GM12892 (cell line): ENCODE measurements around the gene ANO9.
"Not testable (repeated sequence)": the region's sequence is repeated elsewhere in the genome, so short reads cannot be mapped to it uniquely, and the experiment has no call there.

ENCODE experiments used
- DNase-seq: peaks from one replicate; pipeline ENCODE4 v3.0.0; 2011; ENCODE audit not compliant: insufficient read length
- FAIRE-seq: peaks from 2 replicates; lab custom pipeline; 2011; peaks lifted over from hg19 to GRCh38; lab: Jason Lieb, UNC
- POLR2A ChIP-seq: IDR thresholded peaks from 2 replicates; pipeline ENCODE4 v1.6.1; 2011; ENCODE audit warnings: low read depth, low read length, control low read depth
- POLR2AphosphoS5 ChIP-seq: IDR thresholded peaks from 2 replicates; pipeline ENCODE4 v1.6.1; 2011; ENCODE audit warnings: low read depth, low read length, control low read depth
- TAF1 ChIP-seq: IDR thresholded peaks from 2 replicates; pipeline ENCODE4 v1.6.1; 2011; ENCODE audit warnings: low read depth, mild to moderate bottlenecking, control low read depth, low read length, borderline replicate concordance

Gene ANO9

DNA sequence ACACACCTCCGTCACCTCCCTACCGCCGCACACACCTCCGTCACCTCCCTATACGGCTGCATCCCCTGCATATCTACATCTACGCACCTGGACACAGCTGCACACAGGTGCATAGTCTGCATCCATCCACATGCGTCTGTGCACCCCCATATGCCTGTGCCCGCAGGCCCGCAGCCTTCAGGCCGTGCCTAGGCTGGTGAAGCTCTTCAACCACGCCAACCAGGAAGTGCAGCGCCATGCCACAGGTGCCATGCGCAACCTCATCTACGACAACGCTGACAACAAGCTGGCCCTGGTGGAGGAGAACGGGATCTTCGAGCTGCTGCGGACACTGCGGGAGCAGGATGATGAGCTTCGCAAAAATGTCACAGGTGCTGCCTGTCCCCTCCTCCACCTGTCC is 43.0 kb downstream of the ANO9 start:
- DNase-seq (no peak), FAIRE-seq (no peak)
- TF ChIP-seq POLR2A (no peak), TAF1 (no peak), POLR2AphosphoS5 (no peak)

DNA sequence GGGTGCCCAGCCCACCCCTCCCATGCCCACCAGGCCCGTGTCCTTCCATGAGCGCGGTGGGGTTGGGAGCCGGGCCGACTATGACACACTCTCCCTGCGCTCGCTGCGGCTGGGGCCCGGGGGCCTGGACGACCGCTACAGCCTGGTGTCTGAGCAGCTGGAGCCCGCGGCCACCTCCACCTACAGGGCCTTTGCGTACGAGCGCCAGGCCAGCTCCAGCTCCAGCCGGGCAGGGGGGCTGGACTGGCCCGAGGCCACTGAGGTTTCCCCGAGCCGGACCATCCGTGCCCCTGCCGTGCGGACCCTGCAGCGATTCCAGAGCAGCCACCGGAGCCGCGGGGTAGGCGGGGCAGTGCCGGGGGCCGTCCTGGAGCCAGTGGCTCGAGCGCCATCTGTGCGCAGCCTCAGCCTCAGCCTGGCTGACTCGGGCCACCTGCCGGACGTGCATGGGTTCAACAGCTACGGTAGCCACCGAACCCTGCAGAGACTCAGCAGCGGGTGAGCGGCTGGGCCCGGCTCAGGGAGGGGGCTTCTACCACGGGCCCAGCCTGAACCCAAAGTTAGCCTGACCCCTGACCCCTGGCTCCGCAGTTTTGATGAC is 44.8 kb downstream of the ANO9 start:
- TF ChIP-seq TAF1 (no peak), POLR2AphosphoS5 (no peak), POLR2A (no peak)
- no peak for FAIRE-seq
- DNase-seq: peak; percentile 77

DNA sequence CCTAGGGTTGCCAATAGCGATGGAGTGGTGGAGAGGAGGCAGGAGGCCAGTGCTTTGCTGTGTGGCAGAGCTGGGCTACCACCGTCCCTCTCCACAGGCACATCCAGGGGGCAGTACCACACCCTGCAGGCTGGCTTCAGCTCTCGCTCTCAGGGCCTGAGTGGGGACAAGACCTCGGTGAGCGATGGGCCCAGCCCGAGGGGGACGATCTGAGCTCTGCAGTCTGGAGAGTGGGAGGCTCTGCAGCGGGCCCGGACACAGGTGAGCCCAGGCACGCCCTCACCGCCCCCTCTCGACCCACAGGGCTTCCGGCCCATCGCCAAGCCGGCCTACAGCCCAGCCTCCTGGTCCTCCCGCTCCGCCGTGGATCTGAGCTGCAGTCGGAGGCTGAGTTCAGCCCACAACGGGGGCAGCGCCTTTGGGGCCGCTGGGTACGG is 45.3 kb downstream of the ANO9 start:
- FAIRE-seq (no peak), DNase-seq (no peak)
- TF ChIP-seq POLR2A: no peak
- no peak for TF ChIP-seq TAF1
- TF ChIP-seq POLR2AphosphoS5: no peak

DNA sequence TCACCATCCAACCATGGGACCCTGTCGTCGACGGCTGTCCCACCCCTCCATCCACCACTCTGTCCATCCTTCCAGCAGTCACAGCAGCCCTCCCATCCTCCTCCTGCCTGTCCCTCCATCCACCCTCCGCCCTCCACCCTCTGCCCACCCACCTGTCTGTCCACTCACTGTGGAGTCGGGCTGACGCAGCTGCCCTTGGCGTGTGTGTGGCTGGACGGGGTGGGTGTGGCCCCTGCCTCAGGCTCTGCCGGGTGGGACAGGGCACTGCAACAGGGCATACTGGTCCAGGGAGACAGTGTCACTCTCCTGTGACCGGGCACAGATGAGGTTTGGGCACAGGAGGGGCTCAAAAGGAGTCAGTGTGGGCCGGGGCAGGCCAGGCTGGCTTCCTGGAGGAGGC is 45.9 kb downstream of the ANO9 start:
- FAIRE-seq (no peak), DNase-seq (no peak)
- no peak for TF ChIP-seq TAF1

DNA sequence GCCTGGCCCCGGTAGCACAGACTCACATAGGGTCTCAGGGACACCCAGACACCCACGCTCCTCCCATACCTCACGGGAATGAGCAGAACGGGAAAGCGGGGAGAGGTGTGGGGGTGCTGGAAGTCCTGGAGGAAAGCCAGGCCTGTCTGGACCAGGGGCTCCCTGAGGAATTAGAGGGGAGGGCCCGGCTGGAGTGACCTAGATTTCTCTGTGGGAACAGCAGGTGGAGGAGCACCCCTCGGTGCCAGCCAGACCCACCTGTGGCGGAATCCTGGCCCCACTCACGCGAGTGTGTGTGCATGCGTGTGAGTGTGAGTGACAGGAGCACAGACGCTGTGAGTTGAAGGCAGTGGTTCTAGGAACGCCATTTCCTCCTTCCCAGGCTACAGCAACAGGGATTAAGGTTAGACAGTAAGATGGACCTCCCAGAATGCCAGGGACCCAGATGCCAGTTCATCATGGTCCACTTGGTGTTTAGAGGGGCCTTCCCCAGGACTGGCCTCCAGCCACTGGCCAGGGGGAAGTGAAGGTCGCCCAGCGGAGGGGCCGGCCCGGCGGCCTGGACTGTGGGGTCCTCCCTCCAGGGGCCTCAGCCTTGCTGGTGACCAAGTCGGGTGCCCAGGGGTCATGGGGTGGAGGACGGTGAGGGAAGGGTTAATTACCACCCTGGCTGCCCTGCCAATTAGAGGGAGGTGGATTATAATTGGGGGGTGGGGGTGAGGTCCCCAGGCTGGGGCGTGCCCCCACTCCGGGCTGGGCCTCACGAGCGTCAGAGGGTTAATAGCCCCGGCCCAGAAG is 46.8 kb downstream of the ANO9 start:
- FAIRE-seq (no peak), DNase-seq (no peak)
- TF ChIP-seq POLR2AphosphoS5 (no peak), POLR2A (no peak), TAF1 (no peak)

DNA sequence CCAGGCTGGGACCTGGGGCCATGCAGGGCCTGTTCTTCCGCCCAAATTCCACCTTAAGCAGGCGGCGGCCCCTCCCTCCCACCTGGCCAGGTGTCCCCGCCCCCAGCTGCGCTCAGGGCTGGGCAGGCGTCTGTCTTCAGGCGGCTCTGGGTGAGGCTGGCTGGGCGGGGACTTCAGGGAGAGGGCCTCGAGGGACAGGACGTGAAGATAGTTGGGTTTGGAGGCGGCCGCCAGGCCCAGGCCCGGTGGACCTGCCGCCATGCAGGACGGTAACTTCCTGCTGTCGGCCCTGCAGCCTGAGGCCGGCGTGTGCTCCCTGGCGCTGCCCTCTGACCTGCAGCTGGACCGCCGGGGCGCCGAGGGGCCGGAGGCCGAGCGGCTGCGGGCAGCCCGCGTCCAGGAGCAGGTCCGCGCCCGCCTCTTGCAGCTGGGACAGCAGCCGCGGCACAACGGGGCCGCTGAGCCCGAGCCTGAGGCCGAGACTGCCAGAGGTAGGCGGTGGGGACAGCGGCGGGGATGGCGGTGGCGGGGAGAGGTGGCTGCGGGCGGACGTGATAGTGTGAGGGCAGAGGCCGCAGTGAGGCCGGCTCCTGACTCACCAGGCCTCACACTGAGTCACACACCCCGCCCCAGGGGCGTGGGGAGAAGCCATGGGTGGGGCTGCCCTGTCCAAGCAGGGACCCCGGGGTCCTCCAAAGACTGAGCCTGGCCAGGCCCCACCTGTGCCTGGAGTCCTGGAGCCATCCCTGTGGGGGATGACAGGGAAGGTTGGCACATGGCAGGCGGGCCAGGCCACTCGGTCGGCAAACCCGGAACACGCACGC is 47.6 kb downstream of the ANO9 start, which contains the start of gene PKP3:
Gene PKP3 (plus strand): TSS at position 176 of the 824 bp plus-strand sequence. CDS start 84 bp downstream, at position 260.
- DNase-seq: no peak
- TF ChIP-seq POLR2A (no peak), TAF1 (no peak), POLR2AphosphoS5 (no peak)
- no peak for FAIRE-seq

DNA sequence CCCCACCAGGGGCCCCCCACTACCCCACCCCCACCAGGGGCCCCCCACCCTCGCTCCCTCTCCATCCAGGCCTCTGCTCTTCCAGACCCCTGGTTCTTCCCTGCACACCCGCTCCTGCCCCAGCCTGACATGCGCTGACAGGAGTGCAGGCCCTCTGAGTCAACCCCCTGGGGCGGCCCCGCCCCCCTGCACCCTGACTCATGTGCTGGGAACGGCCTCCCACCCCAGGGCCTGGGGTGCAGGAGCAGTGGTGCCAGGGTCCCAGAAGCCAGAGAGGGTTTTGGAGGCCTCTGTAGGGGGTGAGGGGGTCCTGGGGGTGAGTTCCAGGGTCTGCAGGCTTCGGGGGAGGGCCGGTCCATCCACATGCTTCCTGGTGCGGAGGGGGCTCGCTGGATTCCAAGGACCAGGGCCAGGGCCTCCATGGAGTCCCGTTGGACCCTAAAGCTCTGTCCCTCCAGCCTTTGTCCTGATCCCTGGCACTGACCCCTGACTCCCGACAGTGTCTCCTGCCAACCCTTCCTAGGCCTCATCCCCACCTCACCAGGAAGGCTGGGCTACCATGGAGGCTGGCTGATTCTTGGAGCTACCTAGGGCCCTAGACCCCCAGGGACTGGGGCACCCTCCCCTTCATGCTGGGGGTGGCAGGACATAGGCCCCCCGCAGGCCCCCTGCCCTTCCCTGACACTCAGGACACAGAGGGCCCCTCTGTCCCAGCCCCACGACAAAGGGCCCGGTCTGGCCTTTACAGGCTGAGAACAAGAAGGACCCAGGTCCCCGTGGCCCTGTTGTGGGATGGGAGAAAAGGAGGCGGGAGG is 48.4 kb downstream of the ANO9 start:
- no peak for DNase-seq
- FAIRE-seq: no peak
- TF ChIP-seq POLR2A (no peak), POLR2AphosphoS5 (no peak), TAF1 (no peak)

DNA sequence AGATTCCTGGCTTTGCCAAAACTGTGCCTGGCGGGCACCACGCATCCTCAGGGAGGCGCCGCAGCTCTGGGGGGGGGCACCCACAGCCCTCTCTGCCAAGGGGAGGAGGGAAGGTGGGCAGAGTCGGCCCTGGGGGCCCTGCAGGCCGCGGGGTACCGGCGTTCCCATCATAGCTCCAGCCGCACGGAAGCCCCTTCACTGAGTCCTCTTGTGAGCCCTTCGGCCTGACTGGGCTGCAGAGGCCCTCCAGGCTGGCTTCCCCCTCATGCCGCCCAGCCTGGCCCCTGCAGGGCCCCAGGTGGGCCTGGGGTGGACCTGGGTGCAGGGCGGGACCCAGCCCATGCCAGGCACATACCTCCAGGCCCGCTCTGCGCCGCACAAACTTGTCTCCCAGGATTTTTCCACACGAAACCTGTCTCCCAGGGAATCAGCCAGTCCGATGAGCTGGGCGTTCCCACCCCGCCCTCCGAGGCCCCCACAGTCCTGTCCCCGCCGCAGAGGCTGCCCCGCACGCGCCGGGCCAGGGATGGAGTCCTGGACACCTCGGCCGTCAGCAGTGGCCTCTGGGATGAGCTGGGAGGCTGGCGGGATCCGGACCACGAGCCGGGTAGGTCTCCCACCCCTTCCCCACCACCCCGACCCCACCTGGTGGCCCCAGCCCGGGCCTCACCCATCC is 49.6 kb downstream of the ANO9 start:
- no peak for TF ChIP-seq POLR2A
- TF ChIP-seq POLR2AphosphoS5: no peak
- no peak for TF ChIP-seq TAF1
- DNase-seq: no peak
- FAIRE-seq: no peak

DNA sequence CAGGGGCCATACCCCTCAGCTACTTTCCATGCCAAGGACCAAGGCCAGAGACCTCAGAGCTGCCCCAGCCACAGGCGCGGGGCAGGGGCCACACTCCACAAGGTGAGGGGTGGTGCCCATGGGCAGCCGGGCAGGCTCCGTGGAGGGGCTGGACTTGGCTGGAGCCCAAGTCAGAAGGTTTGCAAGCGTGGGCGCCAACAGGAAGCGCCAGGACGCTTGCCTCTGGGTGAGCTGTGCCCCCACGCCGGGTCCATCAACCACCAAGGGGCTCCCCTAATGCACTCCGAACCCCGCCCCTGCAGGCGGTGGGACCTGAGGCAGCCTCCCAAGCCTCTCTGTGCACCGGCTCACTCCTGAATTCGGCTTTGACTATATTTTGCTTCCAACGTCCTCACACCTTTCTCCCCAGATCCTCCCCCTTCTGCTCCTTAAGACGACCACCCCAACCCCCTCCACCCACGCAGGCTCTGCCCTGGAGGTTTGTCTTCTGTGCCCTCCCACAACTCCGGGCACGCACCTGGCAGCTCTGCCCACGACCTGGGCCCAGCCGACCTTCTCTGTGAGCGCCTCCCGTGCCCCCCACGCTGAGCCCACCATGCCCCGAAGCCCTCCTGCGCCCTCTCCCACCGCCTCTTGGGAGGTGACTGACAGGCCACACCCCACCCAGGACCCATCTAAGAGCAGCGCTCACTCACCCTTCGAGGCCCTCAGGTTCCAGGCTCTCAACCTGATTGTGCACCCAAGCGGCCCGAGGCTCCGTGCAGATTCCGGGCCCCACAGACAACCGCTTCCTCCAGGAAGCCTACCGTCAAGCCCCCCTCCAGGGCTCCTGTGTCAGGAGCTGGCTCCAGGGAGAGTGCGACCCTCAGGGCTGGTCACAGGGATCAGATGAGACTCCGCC is 50.4 kb downstream of the ANO9 start:
- TF ChIP-seq TAF1 (no peak), POLR2A (no peak), POLR2AphosphoS5 (no peak)
- no peak for DNase-seq
- FAIRE-seq: no peak

DNA sequence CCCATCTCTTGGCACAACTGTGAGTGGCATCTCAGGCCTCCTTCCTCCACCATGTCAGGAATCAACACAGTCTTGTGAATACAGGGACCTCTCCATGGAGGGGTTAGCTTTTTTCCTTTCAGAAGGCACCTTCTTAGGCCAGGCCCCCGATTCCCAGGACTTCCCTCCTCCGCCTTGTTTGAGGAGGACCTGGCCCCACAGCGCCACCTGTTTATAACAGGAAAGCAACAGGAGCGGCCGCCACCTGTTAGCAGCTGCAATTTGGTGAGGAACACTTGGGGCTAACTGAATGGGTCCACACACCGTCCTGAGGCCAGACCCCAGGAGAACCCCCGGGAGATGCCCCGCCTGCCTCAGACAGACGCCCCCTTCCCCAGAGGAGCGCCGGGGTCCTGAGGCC is 51.6 kb downstream of the ANO9 start:
- TF ChIP-seq TAF1: no peak
- no peak for TF ChIP-seq POLR2A
- TF ChIP-seq POLR2AphosphoS5: no peak
- no peak for FAIRE-seq
- no peak for DNase-seq

DNA sequence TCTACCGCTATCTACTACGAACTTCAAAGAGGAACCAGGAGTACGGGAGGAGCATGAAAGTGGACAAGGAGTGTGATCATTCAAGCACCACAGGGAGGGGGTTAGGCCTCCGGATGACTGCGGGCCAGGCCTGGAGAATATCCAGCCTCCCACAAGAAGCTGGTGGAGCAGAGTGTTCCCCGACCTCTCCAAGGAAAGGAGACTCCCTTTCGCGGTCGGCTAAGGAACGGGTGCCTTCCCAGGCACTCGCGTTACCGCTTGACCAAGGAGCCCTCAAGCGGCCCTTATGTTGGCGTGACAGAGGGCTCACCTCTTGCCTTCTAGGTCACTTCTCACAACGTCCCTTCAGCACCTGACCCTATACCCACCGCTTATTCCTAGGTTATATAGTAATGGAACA is 52.4 kb downstream of the ANO9 start:
- not testable (repeated sequence) for FAIRE-seq

More for the DNA sequence above, 52.4 kb downstream of the ANO9 start:
- not testable (repeated sequence) for DNase-seq
